MM.1S (cell line): ENCODE measurements around the gene TAS2R10.

Source experiments
- DNase-seq: peaks from one replicate; pipeline ENCODE4 v3.0.0-alpha.2; 2015
- H2AFZ ChIP-seq: fragments of 300-600 bp; sonication (generic); 2 replicates; pipeline ENCODE4 v1.6.0; 2016; ENCODE audit warnings: antibody characterized with exemption, low read length
- H3F3A ChIP-seq: fragments of 300-600 bp; sonication (generic); 2 replicates; pipeline ENCODE4 v1.6.1; 2016; ENCODE audit warnings: mild to moderate bottlenecking, antibody characterized with exemption, low read length, moderate library complexity, mixed read lengths; ENCODE audit not compliant: insufficient read depth
- H3K27ac ChIP-seq: fragments of 300-600 bp; sonication (generic); 2 replicates; pipeline ENCODE4 v1.5.1; 2016; ENCODE audit warnings: mild to moderate bottlenecking, low read length
- H3K27me3 ChIP-seq: fragments of 300-600 bp; sonication (generic); replicated peaks from 2 replicates; pipeline ENCODE4 v1.6.0; 2016; ENCODE audit warnings: low read length; ENCODE audit not compliant: insufficient read depth
- H3K36me3 ChIP-seq: fragments of 300-600 bp; sonication (generic); replicated peaks from 2 replicates; pipeline ENCODE4 v1.6.1; 2016; ENCODE audit warnings: mild to moderate bottlenecking, low read length, mixed read lengths; ENCODE audit not compliant: insufficient read depth
- H3K4me1 ChIP-seq: fragments of 300-600 bp; sonication (generic); 2 replicates; pipeline ENCODE4 v1.6.1; 2016; ENCODE audit warnings: low read length, mixed read lengths
- H3K4me2 ChIP-seq: fragments of 300-600 bp; sonication (generic); 2 replicates; pipeline ENCODE4 v1.6.0; 2016; ENCODE audit warnings: low read depth, low read length
- H3K4me3 ChIP-seq: fragments of 300-600 bp; sonication (generic); 2 replicates; pipeline ENCODE4 v1.5.1; 2016; ENCODE audit warnings: low read length, mixed read lengths
- H3K79me2 ChIP-seq: fragments of 300-600 bp; sonication (generic); 2 replicates; pipeline ENCODE4 v1.6.1; 2016; ENCODE audit warnings: mixed run types, low read length, mixed read lengths
- H3K9ac ChIP-seq: fragments of 300-600 bp; sonication (generic); 2 replicates; pipeline ENCODE4 v1.6.1; 2016; ENCODE audit warnings: low read length, mixed read lengths
- H3K9me2 ChIP-seq: fragments of 300-600 bp; sonication (generic); replicated peaks from 2 replicates; pipeline ENCODE4 v1.6.1; 2016; ENCODE audit warnings: mild to moderate bottlenecking, low read length, mixed read lengths; ENCODE audit not compliant: insufficient read depth
- H3K9me3 ChIP-seq: fragments of 300-600 bp; sonication (generic); replicated peaks from 2 replicates; pipeline ENCODE4 v1.6.1; 2016; ENCODE audit warnings: mild to moderate bottlenecking, low read length, mixed read lengths; ENCODE audit not compliant: insufficient read depth
- H4K20me1 ChIP-seq: fragments of 300-600 bp; sonication (generic); 2 replicates; pipeline ENCODE4 v1.6.1; 2016; ENCODE audit warnings: mild to moderate bottlenecking, low read length, moderate library complexity, mixed read lengths; ENCODE audit not compliant: insufficient read depth
- EZH2 ChIP-seq: fragments of 300-600 bp; sonication (generic); optimal IDR thresholded peaks from 2 replicates; pipeline ENCODE3; 2017; ENCODE audit warnings: low read depth, mild to moderate bottlenecking, antibody characterized with exemption, low read length, mixed read lengths
- EZH2phosphoT487 ChIP-seq: fragments of 300-600 bp; sonication (generic); IDR thresholded peaks from 2 replicates; pipeline ENCODE4 v1.6.1; 2018; ENCODE audit warnings: antibody characterized with exemption, low read length
- TF ChIP-seq, protein P1 (sequence below): fragments of 300-600 bp; sonication (generic); IDR thresholded peaks from 2 replicates; pipeline ENCODE4 v1.5.1; 2016; ENCODE audit warnings: antibody characterized with exemption, low read length, mixed read lengths

TAS2R10 gene

DNA sequence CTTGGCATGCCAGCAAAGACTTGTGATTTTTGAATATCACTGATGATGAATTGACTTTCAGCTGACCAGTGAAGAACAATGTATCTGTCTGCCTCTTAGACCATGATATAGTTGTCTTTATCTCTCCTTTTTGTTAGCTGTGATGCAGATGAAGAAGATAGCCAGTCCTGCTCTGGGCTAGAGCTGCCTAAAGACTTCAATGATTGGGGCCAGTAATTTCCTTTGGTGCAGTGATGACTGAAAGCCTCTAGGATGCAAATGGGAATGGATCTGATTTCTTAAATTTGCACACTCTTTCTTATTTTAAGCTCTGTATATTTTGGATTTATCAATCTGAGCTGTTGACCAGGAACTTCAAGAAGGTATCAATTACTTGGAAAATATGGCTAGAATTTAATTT is 16.1 kb downstream of the TAS2R10 start, which contains the start of gene TAS2R9:
TSS of gene TAS2R9 (minus strand) at position 101 of the 400 bp plus-strand sequence. CDS start at position 8, 93 bp downstream.
- no peak within 1 kb of the TSS for H3K27ac ChIP-seq
- H3K79me2 ChIP-seq, result no peaks in the 10 kb centered on the region
- H2AFZ ChIP-seq, result no peak within 1 kb of the TSS
- H3K9me3 ChIP-seq, result no peaks in the 10 kb centered on the region
- H3F3A ChIP-seq, result no peaks in the 10 kb centered on the region
- no peak within 1 kb of the TSS for H3K9ac ChIP-seq
- no peaks in the 10 kb centered on the region for H3K36me3 ChIP-seq
- no peaks in the 10 kb centered on the region for H4K20me1 ChIP-seq
- H3K27me3 ChIP-seq, result no peaks in the 10 kb centered on the region
- H3K9me2 ChIP-seq, result no peaks in the 10 kb centered on the region
- H3K4me2 ChIP-seq, result no peak within 1 kb of the TSS
- no peak for DNase-seq
- H3K4me1 ChIP-seq, result no peaks in the 10 kb centered on the region
- H3K4me3 ChIP-seq, result no peak within 1 kb of the TSS
- TF ChIP-seq EZH2, result no peak
- no peak for TF ChIP-seq EZH2phosphoT487
- TF ChIP-seq, protein P1, sequence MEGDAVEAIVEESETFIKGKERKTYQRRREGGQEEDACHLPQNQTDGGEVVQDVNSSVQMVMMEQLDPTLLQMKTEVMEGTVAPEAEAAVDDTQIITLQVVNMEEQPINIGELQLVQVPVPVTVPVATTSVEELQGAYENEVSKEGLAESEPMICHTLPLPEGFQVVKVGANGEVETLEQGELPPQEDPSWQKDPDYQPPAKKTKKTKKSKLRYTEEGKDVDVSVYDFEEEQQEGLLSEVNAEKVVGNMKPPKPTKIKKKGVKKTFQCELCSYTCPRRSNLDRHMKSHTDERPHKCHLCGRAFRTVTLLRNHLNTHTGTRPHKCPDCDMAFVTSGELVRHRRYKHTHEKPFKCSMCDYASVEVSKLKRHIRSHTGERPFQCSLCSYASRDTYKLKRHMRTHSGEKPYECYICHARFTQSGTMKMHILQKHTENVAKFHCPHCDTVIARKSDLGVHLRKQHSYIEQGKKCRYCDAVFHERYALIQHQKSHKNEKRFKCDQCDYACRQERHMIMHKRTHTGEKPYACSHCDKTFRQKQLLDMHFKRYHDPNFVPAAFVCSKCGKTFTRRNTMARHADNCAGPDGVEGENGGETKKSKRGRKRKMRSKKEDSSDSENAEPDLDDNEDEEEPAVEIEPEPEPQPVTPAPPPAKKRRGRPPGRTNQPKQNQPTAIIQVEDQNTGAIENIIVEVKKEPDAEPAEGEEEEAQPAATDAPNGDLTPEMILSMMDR, result no peak

DNA sequence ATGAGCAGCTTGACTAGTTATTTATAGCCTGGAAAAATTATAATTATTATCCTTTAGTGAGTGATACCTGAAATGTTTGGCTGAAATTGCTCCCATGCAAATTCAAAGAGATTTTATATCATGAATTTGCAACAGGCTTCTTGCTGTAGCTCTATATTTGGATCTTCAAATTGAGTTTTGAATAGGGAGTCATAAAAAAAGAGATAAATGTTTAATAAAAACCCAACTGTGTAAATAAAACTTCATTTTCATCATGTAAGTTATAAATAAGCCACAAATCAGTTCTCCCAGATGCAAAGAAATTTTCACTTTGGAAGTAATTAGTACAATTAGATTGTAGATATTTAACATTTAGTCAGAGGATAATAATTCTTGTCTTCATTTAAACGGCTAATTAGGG is 19.0 kb downstream of the TAS2R10 start, which contains the start of gene TAS2R8:
TSS of gene TAS2R8 (minus strand) at position 101 of the 400 bp plus-strand sequence. CDS start 306 bp downstream, outside the sequence.
- Histone ChIP-seq H3K4me3 (no peak within 1 kb of the TSS), H3F3A (no peaks in the 10 kb centered on the region), H3K36me3 (no peaks in the 10 kb centered on the region), H3K9me3 (no peaks in the 10 kb centered on the region), H3K4me1 (no peaks in the 10 kb centered on the region), H3K4me2 (no peak within 1 kb of the TSS), H3K27ac (no peak within 1 kb of the TSS), H2AFZ (no peak within 1 kb of the TSS), H3K79me2 (no peaks in the 10 kb centered on the region), H3K27me3 (no peaks in the 10 kb centered on the region), H4K20me1 (no peaks in the 10 kb centered on the region), H3K9ac (no peak within 1 kb of the TSS), H3K9me2 (no peaks in the 10 kb centered on the region)
- no peak for TF ChIP-seq EZH2phosphoT487
- TF ChIP-seq, protein P1, result no peak
- no peak for TF ChIP-seq EZH2
- no peak for DNase-seq

DNA sequence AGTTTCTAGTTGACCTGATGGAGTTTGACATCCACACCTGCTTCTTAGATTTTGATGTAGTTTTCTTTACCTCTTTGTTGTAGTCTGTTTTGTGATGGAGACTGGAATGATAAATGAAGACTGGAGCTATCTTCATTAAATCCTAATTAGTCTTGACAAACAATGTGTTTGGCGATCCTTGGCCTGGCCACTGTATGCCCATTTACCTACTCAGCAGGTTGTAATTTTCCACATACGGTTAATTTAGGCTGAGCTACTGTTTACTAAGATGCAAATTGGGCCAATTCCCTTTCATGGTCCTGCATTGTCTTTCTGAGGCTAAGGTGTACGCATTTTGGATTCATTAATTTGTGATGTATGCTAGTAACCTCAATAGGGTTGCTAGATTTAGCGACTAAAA is 23.6 kb downstream of the TAS2R10 start, which contains the start of gene TAS2R7:
TSS of gene TAS2R7 (minus strand) at position 41 of the 400 bp plus-strand sequence. CDS start 57 bp downstream, outside the sequence.
- TF ChIP-seq EZH2phosphoT487 (no peak), EZH2 (no peak)
- TF ChIP-seq, protein P1, result no peak
- no peaks in the 10 kb centered on the region for H3F3A ChIP-seq
- no peaks in the 10 kb centered on the region for H3K36me3 ChIP-seq
- no peaks in the 10 kb centered on the region for H3K4me1 ChIP-seq
- no peak within 1 kb of the TSS for H3K4me2 ChIP-seq
- H4K20me1 ChIP-seq, result no peaks in the 10 kb centered on the region
- no peak within 1 kb of the TSS for H2AFZ ChIP-seq
- H3K9me3 ChIP-seq, result no peaks in the 10 kb centered on the region
- H3K9ac ChIP-seq, result no peak within 1 kb of the TSS
- no peaks in the 10 kb centered on the region for H3K9me2 ChIP-seq
- no peak for DNase-seq
- no peaks in the 10 kb centered on the region for H3K27me3 ChIP-seq
- no peaks in the 10 kb centered on the region for H3K79me2 ChIP-seq
- no peak within 1 kb of the TSS for H3K27ac ChIP-seq
- H3K4me3 ChIP-seq, result no peak within 1 kb of the TSS
